ENCODE data around the gene COL8A2.
A peak's percentile ranks its signal among the peaks of the same experiment; 100 is the strongest.

COL8A2 gene

DNA sequence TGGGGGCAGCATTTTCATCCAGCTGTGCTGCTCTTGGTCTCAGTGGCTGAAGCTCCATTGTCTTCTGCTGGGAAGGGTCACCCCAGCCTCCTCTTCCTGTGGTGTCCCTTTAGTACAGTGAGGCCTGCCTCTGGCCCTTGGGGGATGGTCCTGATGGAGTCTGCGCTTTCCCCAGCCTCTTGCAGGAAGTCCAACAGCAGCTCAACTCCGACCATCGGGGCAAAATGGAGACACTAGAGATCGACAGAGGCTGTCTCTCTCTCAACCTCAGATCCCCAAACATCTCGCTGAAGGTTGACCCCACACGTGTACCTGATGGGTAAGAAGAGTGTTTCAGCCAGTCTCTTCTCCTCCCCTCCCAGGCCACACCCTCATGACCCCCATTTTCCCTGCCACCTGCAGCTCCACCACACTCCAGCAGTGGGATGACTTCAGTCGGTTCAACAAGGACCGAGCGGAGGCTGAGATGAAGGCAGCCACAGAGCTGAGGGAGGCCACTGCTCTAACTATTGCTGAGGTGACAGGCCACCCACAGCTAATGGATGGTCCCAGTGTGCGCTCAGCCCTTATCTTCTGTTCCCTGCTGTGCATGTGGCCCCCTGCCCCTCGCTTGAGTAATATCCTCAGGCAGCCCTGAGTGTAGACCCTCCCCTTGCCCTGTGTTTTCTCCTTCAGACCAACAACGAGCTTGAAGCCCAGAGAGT lies 38.3 kb downstream of the COL8A2 start:
- in situ Hi-C loops (cut with HindIII; ENCODE audit: low pct_ligation_motif_present, low pct_unique_long_range_greater_than_20kb, low sequenced_read_pairs): no loop called here
- no peak for DNase-seq

- in situ Hi-C loops (cut with HindIII; ENCODE audit: low pct_ligation_motif_present, low pct_unique_long_range_greater_than_20kb, low sequenced_read_pairs): no loop called here
- DNase-seq: no peak
Measured at GRCh38 chr1:36085686-36086526, 39.1 kb downstream of the COL8A2 start.

DNA sequence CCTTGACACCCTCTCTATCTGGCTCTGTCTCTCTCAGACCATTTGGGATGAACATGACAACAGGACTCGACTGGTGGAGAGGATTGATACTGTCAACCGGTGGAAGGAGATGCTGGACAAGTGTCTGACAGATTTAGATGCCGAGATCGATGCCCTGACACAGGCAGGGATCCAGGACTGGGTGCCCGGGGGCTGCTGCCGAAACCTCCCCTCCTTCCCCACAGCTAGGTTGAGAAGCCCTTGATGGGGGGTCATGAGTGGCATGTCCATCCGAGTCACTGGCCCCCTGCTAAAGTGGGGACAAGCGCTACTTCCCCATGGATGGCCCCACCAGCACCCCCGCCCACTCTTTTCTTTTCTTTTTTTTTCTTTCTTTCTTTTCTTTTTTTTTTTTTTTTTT lies 39.9 kb downstream of the COL8A2 start:
- no peak for DNase-seq
- in situ Hi-C loops (cut with HindIII; ENCODE audit: low pct_ligation_motif_present, low pct_unique_long_range_greater_than_20kb, low sequenced_read_pairs): no loop called here

DNA sequence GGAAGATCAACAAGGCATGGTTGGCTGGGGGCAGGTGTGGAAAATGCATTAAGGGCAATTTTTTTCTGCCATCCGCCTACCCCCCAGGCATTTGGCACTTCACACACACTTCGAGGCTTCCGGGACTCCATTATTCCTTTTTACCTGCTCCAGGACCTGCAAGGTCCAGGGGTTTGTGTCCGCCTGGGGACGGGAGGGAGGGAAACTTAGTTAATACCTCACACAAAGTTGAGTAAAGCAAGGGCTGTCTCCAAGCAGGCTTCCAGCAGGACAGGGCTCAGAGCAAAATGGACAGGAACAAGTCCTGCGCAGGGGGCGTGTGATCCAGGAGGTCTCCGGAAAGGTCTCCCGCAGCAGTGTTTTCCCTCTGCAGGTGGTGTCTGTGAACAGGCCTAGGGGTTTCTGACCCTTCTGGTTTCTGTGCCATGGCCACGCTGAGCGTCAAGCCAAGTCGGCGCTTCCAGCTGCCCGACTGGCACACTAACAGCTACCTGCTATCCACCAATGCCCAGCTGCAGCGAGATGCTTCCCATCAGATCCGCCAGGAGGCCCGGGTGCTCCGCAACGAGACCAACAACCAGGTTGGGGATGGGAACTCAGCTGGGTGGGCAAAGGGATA lies 40.4 kb downstream of the COL8A2 start:
- no peak for DNase-seq
- in situ Hi-C loops (cut with HindIII; ENCODE audit: low pct_ligation_motif_present, low pct_unique_long_range_greater_than_20kb, low sequenced_read_pairs): no loop called here

DNA sequence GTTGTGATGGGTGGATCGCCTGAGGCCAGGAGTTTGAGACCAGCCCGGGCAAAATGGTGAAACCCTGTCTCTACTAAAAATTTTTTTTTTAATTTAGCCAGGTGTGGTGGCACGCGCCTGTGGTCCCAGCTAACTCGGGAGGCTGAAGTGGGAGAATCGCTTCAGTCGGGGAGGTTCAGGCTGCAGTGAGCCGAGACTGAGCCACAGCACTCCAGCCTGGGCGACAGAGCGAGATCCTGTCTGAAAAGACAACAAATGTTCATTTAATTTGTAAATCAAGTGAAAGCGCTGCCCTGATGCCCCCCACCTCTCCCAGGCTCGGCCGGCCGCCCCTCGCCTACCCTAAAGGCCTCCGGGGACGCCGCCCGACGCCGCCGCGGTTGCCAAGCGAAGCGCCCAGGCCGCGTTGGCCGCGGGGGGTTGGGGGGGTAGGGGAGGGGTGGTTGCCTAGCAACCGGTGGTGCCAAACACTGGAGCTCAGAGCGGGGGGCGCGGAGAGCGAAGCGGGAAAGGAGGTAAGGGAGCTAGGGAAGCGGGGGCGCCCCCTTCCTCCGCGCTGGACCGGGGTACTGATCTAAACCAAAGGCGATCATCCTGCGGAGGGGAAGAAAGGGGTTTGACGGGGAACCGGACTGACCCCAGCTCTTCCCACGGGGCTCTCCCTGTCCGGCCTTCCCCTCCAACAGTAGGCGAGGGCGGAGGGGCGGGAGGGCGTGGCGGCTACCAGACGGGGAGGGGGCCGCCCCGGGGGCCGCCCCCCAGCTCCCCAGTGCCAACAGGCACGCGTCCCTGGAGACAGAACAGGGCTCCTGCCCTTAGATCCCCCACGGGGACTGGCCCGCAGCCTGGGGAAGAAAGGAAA lies 41.2 kb downstream of the COL8A2 start, which contains the start of gene TEKT2:
TSS of gene TEKT2 (plus strand) at position 460 of the 862 bp plus-strand sequence. CDS start 828 bp downstream, outside the sequence.
- DNase-seq: peak; percentile 37
- in situ Hi-C loops (cut with HindIII; ENCODE audit: low pct_ligation_motif_present, low pct_unique_long_range_greater_than_20kb, low sequenced_read_pairs): no loop called here

GRCh38 chr1:36083219-36083618 lies 41.8 kb downstream of the COL8A2 start:
- in situ Hi-C loops (cut with HindIII; ENCODE audit: low pct_ligation_motif_present, low pct_unique_long_range_greater_than_20kb, low sequenced_read_pairs): no loop called here
- DNase-seq: no peak

DNA sequence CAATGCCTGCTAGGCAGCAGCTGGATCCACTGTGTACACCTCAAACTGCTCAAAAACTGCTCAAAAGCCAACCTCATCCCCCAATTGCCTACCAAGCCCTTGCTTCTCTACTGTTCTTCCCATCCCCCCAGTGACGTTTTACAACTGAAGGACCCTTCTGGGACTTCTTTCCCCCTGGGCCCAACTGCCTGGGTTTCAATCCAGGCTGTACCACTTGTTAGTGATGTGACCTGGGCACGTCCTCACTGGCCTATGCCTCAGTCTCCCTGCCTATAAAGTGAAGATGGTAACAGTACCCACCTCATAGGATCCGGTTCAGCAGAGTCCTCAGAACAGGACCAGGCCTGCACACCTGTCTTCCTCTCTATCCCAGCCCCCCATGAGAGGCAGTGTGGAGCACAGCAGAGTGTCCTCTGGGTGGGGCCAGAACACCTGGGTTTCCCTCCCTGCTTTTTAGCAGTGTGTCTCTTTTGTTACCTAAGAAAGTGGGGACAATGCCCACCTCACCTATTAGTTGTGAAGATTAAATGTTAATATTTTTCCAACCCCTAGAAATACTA lies 43.0 kb downstream of the COL8A2 start:
- DNase-seq: no peak
- in situ Hi-C loops (cut with HindIII; ENCODE audit: low pct_ligation_motif_present, low pct_unique_long_range_greater_than_20kb, low sequenced_read_pairs): no loop called here

DNA sequence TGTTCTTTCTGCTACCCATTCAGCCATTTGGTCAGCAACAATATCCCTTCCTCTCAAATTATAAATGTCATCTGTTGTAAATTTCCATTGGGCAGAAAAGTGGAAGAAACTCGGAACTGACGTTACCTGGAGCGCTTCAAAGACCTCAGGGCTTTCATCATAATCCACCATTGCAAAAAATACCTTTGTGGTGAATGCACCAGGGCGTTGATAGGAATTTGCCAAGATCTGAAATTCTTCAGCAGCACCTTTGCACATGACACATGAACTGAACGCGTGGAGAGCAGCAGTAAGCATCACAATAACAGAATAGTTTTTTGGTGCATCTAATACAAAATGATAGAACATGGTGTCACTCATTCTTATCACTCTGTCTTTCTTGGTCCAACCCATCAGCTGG lies 44.2 kb downstream of the COL8A2 start:
- in situ Hi-C loops (cut with HindIII; ENCODE audit: low pct_ligation_motif_present, low pct_unique_long_range_greater_than_20kb, low sequenced_read_pairs): no loop called here
- no peak for DNase-seq

GRCh38 chr1:36080236-36080635 lies 44.8 kb downstream of the COL8A2 start:
- in situ Hi-C loops (cut with HindIII; ENCODE audit: low pct_ligation_motif_present, low pct_unique_long_range_greater_than_20kb, low sequenced_read_pairs): no loop called here
- DNase-seq: no peak

GRCh38 chr1:36076979-36077573 lies 47.9 kb downstream of the COL8A2 start:
- in situ Hi-C loops (cut with HindIII; ENCODE audit: low pct_ligation_motif_present, low pct_unique_long_range_greater_than_20kb, low sequenced_read_pairs): no loop called here

DNA sequence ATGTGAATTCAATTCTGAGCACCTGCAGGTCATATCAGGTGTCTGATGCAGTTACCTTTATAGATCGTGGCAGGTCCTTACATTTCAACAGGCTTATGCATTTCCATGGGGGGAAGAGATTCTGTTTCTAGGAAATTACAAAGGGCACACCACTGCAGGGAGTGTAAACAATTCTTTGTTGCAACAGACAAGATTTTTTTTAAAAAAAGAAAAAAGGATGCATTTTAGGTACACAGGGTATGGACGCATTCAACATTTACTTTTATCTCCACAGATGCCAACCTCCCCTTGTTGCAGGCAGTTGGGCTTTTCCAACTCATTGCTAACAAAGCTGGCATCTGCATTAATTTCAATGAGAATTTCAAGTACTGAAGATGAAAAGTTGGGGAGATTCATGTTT lies 54.7 kb downstream of the COL8A2 start:
- DNase-seq: no peak
- in situ Hi-C loops (cut with HindIII; ENCODE audit: low pct_ligation_motif_present, low pct_unique_long_range_greater_than_20kb, low sequenced_read_pairs): no loop called here

More at GRCh38 chr1:36076979-36077573, 47.9 kb downstream of the COL8A2 start:
- DNase-seq: no peak

- in situ Hi-C loops (cut with HindIII; ENCODE audit: low pct_ligation_motif_present, low pct_unique_long_range_greater_than_20kb, low sequenced_read_pairs): no loop called here
- no peak for DNase-seq
Measured at GRCh38 chr1:36068866-36069265, 56.2 kb downstream of the COL8A2 start.

DNA sequence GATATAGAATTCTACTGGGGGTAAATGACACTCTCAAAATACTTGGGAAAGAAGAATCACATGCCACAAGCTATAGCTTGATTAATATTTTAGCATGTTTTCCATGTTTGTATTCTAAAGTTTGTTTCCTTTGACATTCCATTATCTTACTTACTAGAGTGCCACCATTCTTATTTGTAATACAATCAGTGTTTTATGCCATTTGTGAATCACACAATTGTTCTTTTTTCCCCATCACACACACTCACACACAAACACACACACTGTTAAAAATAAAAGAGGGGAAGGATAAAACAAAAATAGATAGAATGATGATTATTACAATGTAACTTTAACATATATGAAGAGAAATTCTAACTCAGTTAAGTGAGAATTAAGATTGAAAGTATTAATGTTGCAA lies 57.2 kb downstream of the COL8A2 start:
- in situ Hi-C loops (cut with HindIII; ENCODE audit: low pct_ligation_motif_present, low pct_unique_long_range_greater_than_20kb, low sequenced_read_pairs): no loop called here
- no peak for DNase-seq

DNA sequence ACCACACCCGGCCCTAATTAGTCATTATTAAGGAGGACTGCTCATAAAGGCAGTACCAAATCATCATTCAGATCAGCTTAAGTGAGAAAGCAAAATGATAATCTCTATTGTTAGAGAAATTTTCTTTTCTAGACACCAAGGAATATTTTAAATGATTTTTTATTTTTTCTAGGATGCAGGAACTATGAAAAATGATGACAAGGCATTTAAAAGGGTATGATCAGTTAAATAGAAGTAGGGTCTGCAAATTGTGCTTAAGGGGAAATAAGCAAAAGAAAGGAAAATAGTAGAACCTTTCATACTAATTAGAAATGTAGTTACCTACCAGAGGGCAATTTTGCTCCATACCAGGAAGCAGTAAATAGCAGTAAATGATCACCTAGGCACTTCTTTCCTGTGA lies 62.7 kb downstream of the COL8A2 start:
- in situ Hi-C loops (cut with HindIII; ENCODE audit: low pct_ligation_motif_present, low pct_unique_long_range_greater_than_20kb, low sequenced_read_pairs): no loop called here
- no peak for DNase-seq

DNA sequence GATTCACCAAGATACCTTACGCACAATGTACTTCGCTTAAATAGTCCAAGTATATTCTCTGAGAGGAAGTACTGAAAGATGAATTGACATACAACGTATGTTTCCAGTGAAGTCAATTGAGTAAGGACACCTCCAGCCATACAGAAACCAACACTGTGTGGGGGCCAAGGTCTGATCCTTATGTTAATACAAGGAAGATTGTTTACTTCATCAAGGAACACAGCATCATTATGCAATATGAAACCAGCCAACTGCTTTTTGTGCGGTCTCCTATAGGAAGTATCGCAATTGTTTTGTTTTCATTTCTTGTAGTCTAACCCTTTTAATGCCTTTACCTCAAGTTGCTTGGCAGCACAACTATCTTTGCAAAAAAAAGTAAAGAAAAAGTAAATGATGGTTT lies 69.3 kb downstream of the COL8A2 start:
- no peak for DNase-seq
- in situ Hi-C loops (cut with HindIII; ENCODE audit: low pct_ligation_motif_present, low pct_unique_long_range_greater_than_20kb, low sequenced_read_pairs): no loop called here

GRCh38 chr1:36053978-36054377 lies 71.0 kb downstream of the COL8A2 start:
- in situ Hi-C loops (cut with HindIII; ENCODE audit: low pct_ligation_motif_present, low pct_unique_long_range_greater_than_20kb, low sequenced_read_pairs): no loop called here
- DNase-seq: no peak

- in situ Hi-C loops (cut with HindIII; ENCODE audit: low pct_ligation_motif_present, low pct_unique_long_range_greater_than_20kb, low sequenced_read_pairs): no loop called here
- DNase-seq: no peak
Measured at GRCh38 chr1:36051821-36052220, 73.2 kb downstream of the COL8A2 start.

All from ACHN (cell line).